Right lobe of liver (tissue), 4 donors: ENCODE results near the gene SHMT2.

Source experiments
- POLR2A ChIP-seq: fragments of 450-650 bp; IDR thresholded peaks from one replicate; pipeline ENCODE4 v1.6.1; 2017; ENCODE audit warnings: antibody characterized with exemption, mild to moderate bottlenecking
- TF ChIP-seq, protein P1 (sequence below), 4 donors: fragments of 200-600 bp in 3 of 4; fragments of 450-650 bp in 1 of 4; IDR thresholded peaks; one replicate each; pipeline versions ENCODE4 v1.5.1 to v1.8.0; 2016 to 2022; ENCODE audit warnings: antibody characterized with exemption in 4 of 4, mild to moderate bottlenecking in 2 of 4
- donor health status: DM: no; HTN: no; CAD: no.
- donor health status: DM: no; HTN: no; CAD: no.
- donor health status: DM: no; HTN: yes; CAD: no.

DNA sequence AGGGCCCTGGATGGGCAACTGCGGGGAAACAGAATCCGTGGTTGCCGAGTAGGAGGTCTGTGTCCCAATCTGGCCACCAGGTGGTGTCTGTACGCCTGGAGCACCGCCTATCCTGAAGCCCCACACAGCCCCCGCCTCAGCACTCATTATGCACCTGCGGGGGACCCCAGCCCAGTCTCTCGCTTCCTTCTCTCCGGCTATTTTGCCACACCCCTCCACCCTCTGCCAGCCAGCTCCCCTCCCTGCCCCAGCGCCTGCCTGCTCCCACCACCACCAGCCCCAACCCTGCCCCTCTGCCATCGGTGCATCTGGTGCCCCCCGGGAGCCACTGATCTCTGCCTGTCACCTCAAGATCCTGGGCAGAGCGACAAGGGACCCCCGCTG lies 15.1 kb upstream of the SHMT2 start:
- TF ChIP-seq, protein P1, sequence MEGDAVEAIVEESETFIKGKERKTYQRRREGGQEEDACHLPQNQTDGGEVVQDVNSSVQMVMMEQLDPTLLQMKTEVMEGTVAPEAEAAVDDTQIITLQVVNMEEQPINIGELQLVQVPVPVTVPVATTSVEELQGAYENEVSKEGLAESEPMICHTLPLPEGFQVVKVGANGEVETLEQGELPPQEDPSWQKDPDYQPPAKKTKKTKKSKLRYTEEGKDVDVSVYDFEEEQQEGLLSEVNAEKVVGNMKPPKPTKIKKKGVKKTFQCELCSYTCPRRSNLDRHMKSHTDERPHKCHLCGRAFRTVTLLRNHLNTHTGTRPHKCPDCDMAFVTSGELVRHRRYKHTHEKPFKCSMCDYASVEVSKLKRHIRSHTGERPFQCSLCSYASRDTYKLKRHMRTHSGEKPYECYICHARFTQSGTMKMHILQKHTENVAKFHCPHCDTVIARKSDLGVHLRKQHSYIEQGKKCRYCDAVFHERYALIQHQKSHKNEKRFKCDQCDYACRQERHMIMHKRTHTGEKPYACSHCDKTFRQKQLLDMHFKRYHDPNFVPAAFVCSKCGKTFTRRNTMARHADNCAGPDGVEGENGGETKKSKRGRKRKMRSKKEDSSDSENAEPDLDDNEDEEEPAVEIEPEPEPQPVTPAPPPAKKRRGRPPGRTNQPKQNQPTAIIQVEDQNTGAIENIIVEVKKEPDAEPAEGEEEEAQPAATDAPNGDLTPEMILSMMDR (IDR thresholded peaks at IDR 0.05), result peak; percentile 47 to 64 (median 58)
- no peak for TF ChIP-seq POLR2A
